CD4-positive, alpha-beta T cell treated with Interleukin-2 at 100 ng/mL for 4 hours (primary cell): ENCODE data around the gene ITGAL.
A peak's percentile ranks its signal among the peaks of the same experiment; 100 is the strongest.
"Not testable (repeated sequence)": the region's sequence is repeated elsewhere in the genome, so short reads cannot be mapped to it uniquely, and the experiment has no call there.

Experiments
- DNase-seq: peaks from one replicate; pipeline ENCODE4 v3.0.0-alpha.2; 2020; ENCODE audit warnings: low spot score

Gene ITGAL

GRCh38 chr16:30457743-30458560, 14.6 kb upstream of the ITGAL start:
- no peak for DNase-seq

- peak; percentile 82 for DNase-seq
Measured at GRCh38 chr16:30458561-30459394, 13.8 kb upstream of the ITGAL start.

GRCh38 chr16:30459456-30459855, 13.1 kb upstream of the ITGAL start:
- no peak for DNase-seq

DNA sequence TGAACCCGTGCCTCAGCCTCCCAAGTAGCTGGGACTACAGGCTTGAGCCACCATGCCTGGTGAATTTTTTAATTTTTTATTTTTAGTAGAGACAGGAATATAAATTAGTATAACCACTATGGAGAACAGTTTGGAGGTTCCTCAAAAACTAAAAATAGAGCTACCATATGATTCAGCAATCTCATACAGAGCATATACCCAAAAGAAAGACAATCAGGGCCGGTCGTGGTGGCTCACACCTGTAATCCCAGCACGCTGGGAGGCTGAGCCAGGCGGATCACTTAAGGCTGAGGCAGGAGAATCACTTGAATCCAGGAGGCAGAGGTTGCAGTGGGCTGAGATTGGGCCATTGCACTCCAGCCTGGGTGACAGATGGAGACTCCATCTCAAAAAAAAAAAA, 11.1 kb upstream of the ITGAL start:
- not testable (repeated sequence) for DNase-seq

- DNase-seq = no peak
Measured at GRCh38 chr16:30464078-30464477, 8.5 kb upstream of the ITGAL start.

GRCh38 chr16:30470170-30470512, 2.4 kb upstream of the ITGAL start:
- DNase-seq = peak; percentile 30

DNA sequence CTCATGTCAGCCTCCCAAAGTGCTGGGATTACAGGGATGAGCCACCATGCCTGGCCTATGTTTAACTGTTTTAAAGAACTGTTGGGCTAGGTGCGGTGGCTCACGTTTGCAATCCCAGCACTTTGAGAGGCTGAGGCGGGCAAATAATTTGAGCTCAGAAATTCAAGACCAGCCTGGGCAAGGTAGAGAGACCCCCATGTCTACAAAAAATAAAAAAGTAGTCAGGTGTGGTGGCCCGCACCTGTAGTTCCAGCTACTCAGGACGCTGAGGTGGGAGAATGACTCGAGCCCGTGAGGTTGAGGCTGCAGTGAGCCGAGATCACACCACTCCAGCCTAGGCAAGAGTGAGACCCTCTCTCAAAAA, 1.9 kb upstream of the ITGAL start:
- no peak for DNase-seq

DNA sequence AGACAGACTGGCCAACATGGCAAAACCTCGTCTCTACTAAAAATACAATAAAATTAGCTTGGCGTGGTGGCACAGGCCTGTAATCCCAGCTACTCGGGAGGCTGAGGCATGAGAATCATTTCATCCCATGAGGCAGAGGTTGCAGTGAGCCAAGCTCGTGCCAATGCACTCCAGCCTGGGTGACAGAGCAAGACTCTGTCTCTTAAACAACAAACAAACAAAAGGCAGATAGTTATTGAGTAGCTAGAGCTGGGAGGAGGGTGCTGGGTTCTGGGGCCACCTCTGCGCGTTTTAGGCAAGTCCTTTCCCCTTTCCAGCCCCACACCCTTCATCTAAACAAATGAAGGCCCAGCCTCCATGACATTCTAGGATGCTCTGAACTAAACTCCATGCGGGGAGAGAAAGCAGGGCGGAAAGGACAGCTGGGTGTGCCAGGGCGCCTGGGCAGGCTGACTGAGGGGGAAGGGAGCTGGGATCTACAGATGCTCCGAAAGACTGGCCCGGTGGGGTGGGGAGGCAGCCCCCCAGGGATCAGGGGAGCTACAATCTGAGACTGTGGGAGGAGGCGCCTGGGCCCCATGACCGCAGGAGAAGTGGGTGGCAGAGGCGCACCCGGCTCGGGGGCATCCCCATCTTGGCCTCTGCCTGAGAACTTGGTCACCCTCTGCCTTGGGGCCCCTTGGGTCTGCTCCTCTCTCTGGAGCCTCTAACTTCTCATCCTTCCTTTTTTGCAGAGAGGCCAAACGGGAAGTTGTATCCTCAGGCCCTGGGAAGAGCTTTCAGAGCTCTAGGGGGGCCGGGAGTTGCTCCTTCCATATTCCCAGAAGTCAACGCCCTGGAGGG, 910 bp downstream of the ITGAL start:
- DNase-seq = peak; percentile 52

- no peak for DNase-seq
Measured at GRCh38 chr16:30474074-30474452, 1.5 kb downstream of the ITGAL start.

DNA sequence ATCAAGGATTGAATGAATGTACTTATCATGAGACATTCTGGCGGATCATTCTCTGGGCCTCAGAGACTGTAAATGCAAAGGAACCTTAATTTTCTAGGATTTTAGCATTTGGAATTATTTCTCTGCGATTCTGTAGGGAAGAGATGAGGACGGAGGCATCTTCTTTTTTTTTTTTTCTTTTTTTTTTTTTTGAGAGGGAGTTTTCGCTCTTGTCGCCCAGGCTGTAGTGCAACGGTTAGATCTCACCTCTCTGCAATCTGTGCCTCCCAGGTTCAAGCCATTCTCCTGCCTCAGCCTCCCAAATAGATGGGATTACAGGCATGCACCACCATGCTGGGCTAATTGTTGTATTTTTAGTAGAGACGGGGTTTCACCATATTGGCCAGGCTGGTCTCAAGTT, 2.1 kb downstream of the ITGAL start:
- no peak for DNase-seq

GRCh38 chr16:30476991-30477390, 4.4 kb downstream of the ITGAL start:
- no peak for DNase-seq

DNA sequence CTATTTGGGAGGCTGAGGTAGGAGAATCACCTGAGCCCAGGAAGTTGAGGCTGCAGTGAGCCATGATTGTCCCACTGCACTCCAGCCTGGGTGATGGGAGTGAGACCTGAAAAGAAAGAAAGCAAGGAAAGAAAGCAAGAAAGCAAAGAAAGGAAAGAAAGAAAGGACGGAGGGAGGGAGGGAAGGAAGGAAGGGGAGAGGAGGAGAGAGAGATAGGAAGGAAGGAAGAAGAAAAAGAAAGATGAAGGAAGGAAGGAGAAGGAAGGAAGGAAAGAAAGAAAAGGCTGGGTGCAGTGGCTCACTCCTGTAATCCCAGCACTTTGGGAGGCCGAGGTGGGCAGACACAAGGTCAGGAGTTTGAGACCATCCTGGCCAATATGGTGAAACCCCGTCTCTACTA, 5.2 kb downstream of the ITGAL start:
- not testable (repeated sequence) for DNase-seq

GRCh38 chr16:30478766-30479478, 6.4 kb downstream of the ITGAL start:
- DNase-seq = no peak

DNA sequence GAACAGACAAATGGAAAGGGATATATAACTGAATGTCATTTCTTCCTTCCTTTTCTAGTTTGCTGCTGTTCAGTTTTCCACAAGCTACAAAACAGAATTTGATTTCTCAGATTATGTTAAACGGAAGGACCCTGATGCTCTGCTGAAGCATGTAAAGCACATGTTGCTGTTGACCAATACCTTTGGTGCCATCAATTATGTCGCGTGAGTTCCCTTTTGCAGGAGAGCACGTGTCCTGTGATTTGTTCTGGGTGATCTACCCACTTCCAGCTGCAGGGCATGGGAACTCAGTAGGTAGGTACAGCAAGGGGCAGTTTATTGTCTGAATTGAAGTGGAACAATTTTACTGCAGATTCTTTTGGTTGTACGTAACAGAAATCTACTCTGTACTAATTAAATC, 8.8 kb downstream of the ITGAL start:
- no peak for DNase-seq

DNA sequence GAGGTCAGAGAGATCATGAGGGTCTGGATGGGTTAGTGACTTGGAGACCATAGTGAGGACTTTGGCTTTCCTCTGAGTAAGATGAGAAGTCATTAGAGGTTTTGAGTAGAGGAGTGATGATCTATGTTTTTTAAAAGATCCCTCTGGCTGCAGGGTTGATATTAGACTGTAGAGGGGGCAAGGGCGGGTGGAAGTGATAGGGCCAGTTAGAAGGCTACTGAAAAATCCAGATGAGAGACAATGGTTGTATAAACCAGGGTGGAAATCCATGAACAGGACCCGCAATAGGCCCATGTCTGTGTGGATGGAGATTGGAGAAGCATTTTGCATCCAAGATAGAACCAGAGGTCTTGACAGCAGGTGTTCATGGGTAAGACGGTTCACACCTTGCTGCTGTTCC, 9.8 kb downstream of the ITGAL start:
- peak; percentile 42 for DNase-seq

DNA sequence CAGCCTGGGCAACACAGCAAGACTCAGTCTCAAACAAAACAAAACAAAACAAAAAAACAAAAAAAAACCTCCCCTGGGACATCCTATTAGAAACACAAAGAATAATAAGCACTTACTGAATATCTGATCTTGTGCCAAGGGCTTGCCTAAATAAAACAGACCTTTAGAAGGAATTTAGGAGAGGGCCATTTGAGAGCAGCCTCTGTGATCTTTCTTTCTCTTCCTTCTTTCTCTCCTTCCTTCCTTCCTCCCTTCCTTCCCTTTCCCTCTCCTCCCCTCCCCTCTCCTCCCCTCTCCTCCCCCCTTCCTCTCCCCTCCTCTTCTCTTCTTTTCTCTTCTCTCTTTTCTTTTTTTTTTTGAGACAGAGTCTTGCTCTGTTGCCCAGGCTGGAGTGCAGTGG, 12.3 kb downstream of the ITGAL start:
- DNase-seq = no peak

DNA sequence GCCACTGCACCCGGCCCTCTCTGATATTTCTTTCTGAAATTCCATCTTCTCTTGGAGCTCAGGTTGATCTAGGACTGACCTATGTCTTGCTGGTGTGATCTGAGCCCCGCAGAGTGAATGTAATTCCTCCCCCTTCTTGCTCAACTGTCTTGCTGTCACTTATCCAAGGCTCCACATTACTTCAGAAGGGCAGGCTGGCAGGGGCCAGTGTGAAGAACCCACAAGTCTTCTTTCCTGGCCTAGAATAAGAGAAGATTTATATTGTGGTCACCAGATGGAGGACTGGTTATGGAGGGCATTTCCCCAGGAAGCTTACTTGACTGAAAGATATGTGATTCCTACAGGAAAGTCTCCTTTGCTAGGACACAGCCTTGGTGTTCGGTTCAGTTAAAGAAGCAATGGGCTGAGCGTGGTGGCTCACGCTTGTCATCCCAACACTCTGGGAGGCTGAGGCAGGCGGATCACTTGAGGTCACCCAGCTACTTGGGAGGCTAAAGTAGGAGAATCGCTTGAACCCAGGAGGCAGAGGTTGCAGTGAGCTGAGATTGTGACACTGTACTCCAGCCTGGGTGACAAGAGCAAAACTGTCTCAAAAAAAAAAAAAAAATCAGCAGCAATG, 13.4 kb downstream of the ITGAL start:
- DNase-seq = no peak

DNA sequence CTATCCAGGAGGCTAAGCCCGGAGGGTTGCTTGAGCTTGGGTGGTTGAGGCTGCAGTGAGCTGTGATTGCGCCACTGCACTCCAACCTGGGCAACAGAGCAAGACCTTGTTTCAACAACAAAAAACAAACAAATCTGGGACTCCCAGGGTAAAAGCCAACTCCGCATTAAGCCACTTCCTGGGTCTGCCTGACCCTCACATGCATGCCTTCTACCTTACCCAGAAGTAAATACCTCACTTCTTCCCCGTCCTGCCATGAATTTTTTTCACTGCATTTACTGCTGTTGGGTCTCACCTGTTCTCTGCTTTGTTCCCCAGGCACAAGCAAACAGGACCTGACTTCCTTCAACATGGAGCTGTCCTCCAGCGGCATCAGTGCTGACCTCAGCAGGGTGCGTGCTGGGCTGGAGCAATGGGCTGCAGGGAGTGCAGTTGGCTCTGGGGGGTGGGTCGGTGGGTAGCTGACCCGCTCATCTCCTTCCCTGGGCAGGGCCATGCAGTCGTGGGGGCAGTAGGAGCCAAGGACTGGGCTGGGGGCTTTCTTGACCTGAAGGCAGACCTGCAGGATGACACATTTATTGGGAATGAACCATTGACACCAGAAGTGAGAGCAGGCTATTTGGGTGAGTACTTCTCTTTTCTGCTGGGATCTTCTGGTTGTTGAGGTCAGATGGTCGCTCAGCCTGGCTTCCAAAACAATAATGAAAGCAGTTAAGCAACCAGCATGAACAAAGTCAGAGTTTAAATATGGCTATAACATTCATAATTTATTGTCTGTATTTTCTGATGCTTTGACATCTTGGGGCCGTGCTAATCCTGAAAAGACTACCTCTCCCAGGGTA, 16.4 kb downstream of the ITGAL start:
- no peak for DNase-seq

- DNase-seq = no peak
Measured at GRCh38 chr16:30490210-30490609, 17.7 kb downstream of the ITGAL start.

DNA sequence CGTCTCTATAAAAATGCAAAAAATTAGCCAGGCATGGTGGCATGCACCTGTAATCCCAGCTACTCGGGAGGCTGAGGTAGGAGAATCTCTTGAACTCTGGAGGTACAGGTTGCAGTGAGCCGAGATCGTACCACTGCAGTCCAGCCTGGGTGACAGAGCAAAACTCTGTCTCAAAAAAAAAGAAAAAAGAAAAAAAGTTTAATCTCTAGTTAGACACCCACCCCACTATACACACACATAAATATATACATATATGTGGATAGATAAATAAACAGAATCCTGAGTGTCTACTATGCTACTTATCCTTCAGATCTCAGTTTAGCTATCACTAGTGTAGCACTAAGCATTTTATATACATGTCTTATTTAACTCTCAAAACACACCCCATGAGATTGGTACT, 18.7 kb downstream of the ITGAL start:
- no peak for DNase-seq
